T-helper 2 cell (primary cell): Measurements from ENCODE around the gene GTSE1.

Source experiments
- DNase-seq, 5 experiments: peaks; one replicate each; pipeline versions ENCODE4 v3.0.0 to v3.0.0-alpha.2; 2012 to 2022

Gene GTSE1

DNA sequence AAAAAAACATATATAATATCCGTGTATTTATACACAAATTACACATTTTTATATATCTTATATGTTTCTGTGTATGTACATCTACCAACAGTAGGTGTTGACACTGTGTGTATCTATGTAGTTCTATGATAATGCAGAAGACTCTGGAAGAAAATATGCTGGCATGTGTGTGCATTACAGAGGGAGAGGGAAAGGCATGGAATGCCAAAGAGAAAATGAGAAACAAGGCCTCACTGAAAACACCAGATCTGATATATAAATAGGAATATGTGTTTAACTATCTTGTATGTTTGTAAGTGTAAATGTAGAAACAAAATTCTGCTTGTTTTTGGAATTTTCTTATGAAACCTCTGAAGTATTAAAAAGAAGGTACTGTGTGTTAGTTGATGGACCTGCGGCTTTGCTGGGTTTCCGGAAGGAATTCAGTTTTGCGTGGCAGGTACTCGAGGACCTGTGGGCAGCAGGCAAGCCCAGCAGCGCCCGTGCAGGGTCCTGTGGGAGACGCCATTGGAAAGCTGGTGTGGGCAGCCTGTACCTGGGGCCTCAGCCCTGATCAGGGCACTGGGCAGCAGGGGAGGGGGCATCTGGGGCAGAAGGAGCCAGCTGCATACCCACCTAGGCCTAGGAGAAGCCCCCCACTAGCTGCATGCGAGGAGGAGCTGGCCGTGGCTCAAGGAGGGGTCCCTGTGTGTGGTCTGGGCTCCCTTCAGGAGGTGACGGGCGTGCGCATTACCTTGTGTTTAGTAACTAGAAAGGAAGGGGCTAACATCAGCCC is 31.2 kb downstream of the GTSE1 start:
- DNase-seq: no peak

DNA sequence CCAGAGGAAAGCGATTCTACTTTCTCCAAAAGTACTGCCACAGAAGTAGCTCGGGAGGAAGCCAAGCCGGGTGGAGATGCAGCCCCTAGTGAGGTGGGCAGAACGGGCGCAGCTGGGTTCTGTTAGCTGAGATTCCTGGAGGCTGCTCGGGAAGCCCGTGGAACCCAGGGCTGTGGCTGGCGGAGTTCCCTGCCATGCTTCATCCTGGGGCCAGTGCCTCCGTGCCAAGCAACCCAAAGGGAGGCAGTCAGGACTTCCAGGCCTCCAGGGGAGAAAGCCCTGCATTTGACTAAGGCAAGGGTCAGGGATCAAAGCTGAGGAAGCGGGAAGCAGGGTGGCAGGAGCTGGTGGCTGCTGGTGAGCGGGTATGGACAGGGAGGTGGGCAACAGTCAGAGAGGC is 32.1 kb downstream of the GTSE1 start:
- no peak for DNase-seq

DNA sequence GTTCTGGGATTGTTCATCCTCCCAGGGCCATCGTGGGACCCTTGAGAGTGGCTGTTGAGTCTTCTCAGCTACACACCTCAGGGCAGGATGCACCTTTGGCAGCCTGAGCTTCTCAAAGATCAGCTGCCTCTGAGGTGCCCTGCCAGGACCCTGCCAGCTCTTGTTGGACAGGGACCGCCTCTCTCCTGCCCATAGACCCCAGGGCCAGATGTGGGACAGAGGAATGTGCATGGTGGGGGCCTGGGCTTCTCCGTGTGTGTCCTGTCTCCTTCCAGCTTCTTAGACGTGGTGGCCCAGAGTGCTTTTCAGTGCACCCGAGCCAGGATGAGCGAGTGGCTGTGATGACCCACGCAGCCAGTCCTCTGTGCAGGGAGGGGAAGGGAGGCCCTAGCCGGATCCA is 32.9 kb downstream of the GTSE1 start:
- DNase-seq: no peak

DNA sequence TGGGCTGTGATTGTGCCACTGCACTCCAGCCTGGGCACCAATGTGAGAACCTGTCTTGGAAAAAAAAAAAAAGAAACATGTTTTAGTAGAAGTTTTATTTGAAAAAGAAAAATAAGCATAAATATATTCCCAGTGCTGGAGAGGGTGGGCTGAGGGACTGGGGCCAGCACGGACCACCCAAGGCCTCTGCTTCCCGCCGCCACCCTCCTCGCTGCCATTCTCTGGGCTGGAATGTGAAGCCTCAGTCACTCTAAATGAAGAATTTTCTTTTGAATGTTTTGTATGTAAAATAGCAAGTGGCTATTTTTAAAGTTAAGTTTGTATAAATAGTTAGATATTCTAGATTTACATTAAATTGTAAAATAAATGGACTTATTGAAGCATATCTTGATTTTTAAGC is 33.8 kb downstream of the GTSE1 start:
- no peak for DNase-seq

DNA sequence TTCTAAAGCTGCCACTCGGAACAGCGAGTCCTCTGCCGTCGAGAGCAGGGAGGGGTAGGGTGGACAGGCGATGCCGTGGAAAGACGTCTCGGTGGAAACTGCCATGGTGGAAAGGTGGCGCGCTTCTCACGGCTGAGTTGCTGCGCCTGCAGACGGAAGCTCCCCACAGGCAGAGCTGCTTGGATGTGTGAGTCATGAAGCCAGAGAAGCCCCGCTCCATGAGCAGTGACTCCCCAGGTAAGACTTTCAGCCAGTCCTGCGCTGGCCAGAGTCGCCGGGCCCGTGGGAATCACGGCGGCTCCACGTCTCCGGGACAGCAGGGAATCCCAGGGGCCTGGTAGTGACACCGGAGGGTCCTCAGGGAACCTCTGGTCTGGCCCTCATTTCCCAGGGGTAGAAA is 34.8 kb downstream of the GTSE1 start:
- DNase-seq: no peak

DNA sequence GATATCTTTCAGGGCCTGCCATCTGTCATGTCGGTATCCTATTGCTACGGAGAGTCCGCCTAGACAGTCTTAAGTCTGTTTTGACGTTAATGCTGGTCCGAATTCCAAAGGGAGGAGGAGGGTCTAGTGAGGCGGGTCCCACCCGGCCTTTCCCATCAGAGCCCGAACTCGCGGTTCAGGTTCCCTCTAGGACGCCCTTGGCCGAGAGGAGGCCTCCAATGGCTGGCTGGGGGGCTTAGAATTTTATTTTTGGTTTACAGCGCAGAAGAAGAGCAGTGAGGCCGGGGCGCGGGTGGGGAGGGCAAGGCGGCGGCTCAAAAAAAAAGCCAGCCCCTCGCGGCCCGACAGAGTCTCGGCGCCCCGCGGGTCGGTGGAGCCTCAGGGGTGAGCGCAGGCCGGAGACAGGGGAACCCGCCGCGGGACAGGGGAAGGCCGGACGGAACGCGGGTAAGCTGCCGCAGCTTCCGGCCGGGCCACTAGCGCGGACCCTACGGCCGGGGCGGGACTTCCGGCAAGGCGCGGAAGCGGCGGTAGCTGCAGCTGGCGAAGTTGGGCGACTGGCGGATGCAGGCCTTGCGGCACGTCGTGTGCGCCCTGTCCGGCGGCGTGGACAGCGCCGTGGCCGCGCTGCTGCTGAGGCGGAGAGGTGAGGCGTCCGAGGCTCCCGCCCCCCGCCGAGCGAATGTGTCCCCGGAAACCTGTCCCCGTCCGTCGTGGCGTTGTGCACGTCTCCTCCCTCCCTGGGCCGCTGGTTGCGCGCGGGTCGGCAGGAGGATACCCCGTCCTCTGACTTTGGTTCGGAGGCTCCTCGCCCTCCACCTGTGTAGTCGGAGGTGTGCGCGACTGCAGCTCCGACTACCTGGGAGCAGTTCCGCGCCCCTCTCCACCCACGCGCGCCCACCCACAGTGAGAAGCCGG is 38.8 kb downstream of the GTSE1 start, which contains the start of gene TRMU:
TRMU (plus strand) TSS at position 514 of the 918 bp plus-strand sequence; CDS start at position 565, 51 bp downstream.
- DNase-seq: peak; percentile 34 to 87 (median 51)

DNA sequence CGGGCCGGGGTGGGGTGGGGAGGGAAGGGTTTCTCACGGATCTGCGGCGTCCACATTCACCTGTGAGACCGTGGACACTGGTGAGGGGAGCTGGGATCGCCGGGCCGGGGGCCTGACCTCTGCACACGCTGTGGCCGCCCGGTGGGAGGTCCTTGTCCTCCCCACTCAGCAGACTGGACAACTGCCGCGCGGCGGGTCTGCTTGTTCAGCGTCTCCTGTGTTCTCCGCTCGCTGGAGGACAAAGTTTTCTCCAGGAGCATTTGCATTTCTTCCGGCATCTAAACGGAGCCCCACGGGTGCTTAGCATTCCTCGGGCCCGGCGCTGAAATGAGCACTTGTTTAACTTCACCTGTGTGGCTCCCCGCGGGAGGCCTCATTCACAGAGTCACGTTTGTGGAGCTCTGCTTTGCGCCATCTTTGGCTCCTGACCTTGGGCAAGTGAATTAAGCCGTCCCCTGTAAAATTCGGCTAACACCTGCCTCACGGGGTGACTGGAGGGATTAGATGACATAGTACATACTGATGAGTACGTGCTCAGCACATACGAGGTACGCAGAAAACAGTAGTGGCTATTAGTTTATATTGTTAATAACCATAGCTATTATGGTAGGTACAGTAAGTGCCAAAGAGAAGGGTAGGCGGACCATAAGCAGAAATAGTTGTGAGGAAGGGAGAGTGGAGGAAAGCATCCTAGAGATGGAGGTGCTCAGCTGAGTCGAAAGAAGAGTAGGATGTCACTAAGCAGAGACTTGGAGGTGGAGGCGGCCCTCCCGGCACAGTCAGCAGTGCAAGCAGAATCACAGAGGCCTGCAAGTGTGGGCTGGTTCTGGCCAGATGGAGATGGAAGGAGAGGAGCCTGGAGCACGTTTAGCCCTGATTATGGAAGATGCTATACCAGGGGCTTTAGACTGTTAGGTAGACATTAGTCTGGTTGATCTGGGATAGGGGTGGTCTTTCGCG is 39.7 kb downstream of the GTSE1 start:
- DNase-seq: peak in 1 of 5 experiments; percentile 32

DNA sequence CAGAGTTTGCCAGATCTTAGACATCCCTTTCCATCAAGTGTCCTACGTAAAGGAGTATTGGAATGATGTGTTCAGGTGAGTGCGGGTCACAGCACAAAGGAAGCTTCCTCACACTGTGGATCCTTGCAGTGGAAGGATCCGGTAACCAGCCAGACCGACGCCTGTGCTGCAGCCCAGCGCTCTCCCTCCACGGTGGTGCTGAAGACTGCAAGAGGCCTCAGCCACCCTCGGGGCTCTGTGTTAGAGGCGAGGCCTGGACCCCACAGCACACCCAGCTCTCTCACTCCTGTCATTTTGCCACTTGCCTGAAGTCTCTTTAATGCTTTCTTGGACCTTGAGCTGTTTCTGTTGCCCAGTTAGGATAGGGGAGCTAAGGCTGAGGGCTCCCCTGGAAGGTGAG is 41.2 kb downstream of the GTSE1 start:
- DNase-seq: no peak

DNA sequence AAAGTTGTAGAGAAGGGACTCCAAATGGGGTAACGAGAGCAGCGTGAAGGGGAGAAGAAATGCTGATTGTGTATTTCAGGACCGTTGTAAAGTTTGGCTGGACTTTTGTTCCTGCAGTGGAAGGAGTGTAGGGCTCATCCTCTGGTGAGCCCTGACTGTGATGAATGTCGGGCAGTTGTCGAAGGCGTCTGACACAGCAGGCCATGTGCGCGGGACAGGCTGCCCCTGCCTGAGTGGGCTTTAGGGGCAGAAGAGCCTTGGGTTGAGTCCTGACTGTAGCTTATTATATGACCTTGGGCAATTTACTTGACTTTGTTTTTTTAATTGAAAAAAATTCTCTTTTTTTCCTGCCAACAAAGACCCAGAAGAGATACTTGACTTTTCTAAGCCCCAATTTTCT is 42.0 kb downstream of the GTSE1 start:
- DNase-seq: no peak

DNA sequence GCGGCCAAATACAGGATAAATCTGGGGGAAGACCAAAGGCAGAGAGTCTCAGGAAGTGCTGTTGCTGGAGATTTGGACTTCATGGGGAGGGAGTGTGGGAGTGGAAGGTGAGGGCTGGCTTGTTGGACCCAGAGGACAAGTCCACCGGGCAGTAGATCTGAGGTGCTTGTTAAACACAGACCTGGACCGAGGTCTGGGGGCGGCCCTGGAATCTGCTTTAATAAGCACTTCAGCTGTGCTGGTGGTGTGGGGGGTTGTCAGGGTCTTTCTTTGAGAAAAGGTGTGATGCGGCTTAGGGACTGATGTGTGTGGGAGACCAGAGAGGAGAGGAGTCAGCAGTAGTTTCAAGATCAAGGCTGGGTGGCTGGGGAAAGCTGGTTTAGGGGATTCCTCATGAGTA is 43.3 kb downstream of the GTSE1 start:
- DNase-seq: no peak

DNA sequence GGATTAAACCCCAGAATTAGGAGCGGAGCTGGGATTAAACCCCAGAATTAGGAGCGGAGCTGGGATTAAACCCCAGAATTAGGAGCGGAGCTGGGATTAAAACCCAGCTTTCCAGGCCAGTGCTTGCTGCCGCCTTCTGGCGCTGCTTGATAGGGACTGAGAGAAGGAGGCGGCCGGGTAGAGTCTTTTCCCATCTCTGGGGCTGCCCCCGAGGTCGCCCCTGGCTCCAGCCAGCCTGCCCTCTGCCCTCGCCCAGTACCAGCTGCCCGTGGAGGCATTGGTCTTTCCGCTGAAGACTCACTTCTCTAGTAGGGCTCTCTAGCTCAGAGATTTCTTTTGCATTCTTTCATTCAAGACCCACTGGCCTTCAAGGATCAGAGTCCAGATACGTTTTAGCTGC is 44.0 kb downstream of the GTSE1 start:
- DNase-seq: no peak

DNA sequence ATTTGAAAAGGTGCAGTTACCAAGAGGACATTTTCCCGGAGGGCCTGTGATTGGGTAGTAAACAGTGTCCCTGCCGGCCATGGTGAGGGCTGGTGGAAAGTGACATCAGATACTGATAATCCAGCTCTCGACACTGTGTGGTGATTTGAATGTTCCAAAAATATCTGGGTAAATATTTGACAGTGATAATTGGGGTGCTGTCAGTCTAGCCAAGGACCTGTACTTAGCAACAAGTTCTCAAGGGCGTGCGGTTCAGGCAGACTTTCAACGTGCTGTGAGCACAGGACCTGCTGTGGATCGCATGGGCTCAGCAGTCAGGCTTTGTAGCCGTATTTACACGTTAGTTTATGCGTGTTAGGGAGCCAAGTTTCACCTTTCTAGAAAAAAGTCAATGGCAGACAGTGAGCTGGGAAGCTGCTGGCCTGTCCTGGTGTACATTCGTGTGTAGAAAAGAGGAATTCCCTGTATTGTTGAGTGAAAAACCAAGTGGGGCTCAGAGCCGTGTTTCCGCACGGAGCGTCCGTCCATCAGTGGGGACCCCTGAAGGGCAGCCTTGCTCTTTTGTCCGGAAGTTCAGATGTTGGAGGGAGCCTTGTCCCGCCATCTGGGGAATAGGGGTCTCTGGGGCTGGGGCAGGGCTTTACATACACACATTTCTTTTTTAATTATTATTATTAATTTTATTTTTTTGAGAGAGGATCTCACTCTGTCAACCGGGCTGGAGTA is 50.2 kb downstream of the GTSE1 start:
- no peak for DNase-seq

DNA sequence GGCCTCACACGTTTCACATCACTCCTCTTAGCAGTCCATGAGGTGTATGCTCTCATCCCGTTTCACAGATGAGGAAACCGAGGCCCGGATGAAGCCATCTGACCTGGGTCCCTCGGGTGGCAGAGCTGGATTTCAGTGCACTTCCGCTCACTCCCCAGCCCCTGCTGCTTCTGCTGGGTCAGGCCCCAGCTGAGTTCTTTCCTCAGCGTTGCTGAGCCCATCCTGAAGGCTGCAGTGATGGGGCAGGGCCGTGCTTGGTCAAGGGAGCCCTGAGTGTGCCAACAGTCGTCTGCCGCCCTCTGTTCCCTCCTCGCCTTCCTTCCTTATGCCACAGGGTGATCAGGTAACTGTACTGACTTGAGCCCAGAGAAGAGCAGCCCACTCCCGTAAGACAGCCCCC is 51.0 kb downstream of the GTSE1 start:
- no peak for DNase-seq

DNA sequence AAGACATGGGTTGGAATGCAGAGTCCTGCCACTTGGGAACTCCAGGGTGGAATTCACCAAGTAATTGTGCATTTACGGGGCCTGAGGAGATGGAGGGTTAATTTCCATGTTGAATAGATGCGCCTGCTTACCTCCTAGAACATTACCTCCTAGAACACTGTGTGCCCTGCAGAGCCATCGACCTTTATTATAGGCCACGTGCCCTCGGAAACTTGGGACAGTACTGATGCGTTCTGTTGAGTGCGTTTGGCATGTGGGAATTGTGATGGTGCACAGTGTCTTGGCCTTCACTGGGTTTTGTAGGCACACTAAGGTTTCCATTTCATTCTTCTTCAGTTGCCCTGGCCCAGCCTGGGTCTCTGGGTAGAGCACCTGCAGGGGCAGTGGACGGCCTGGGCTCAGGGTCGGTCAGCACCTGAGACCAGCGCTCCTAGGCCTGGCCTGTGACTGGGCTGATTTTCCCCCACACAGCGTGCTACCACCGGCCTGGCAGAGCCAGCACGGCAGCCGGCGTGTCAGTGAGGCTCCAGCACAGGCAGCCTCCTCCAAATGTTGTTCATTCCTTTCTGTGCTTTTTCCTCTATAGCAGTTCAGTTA is 51.5 kb downstream of the GTSE1 start:
- DNase-seq: no peak

DNA sequence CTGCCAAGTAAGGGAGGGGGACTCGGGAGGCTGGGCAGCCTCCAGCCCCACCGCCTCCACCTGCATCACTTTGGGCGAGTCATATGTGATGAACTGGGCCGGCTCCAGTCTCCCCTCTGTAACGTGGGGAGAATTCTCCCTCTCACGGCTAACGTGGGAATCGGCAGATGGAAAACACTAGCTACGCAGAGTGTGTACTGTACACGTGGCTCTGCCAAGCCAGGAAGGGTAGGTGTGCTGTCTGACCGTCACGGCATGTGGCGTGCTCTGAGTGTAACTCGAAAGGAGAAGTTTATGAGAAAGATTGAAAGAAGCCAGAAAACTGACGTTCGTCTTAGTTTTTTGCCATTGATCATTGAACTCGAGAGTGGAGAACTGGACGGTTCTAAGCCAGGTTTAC is 52.6 kb downstream of the GTSE1 start:
- DNase-seq: no peak

DNA sequence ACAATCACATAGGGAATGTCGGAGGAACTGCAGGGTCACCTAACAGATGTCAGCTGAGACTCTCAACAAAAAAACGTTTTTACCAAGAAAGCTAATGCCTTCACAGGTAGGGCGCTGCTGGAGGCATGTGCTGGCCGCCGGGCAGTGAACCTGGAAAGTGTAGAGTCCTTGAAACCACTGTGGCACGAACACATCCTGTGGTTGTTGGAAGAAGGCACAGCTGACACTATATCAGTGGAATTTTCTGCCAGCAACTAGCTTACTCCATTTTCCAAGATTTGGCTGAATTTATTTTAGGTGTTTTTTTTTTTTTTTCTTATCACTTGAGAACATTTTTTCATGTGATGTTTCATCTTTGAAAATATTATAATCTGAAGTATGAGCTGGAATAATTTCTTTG is 53.0 kb downstream of the GTSE1 start:
- DNase-seq: no peak

DNA sequence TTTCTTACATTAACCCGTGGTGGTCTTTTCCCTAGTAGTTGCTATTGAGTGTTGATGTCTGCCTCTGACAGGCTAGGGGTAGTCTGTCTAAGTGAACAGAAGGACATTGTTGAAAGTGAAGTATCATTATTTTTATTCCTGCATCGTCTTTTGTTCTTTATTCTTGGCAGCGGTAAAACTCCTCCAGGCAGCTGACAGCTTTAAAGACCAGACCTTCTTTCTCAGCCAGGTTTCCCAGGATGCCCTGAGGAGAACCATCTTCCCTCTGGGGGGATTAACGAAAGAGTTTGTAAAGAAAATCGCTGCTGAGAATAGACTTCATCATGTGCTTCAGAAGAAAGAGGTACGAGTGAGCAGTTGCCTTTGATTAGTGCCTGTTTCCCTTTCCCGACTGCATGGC is 53.5 kb downstream of the GTSE1 start:
- no peak for DNase-seq

DNA sequence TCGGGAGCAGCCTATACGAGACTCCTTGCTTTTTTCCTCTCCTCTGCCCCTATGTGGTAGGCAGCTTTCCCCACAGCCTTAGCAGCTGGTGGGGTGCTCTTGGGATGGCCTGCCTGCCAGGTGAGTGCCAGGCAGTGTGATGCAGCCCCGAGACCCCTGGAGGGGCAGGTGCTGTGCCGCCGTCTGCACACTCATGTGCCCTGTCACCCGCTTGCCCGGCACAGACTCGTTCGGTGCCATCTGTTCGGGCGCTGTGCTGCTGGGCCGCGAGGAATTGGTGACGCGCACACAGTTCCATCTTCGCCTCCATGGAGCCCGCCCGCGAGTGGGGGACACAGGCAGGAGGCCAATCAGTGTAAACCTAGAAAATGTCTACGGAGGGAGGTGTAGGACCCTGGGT is 54.0 kb downstream of the GTSE1 start:
- DNase-seq: no peak

DNA sequence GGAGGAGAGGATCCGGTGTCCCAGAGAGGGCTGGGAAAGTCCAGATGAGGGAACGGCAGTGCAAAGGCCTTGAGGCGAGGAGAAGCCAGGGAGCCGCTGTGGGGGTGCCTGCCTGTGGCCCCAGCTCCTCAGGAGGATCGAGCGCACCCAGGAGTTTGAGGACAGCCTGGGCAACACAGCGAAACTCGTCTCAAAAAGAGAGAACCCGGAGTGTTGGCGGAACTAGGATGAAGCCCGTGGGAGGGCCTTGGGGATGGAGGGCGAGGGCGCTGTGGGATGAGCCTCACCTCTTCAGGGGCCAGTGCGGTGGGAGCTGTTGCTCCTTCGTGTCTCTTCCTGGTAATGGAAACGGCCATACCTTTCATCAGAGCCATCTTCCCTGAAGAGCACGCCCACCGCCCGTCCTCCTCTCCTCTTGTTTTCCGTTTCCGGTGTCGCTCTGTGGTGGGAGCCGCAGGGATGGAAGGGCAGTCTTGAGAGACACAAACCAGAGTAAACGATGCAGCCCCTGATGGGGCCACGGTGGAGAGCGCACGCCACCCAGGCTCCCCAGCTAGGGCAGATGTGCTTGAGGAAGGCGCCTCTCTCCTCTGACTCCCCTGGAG is 54.6 kb downstream of the GTSE1 start:
- no peak for DNase-seq

DNA sequence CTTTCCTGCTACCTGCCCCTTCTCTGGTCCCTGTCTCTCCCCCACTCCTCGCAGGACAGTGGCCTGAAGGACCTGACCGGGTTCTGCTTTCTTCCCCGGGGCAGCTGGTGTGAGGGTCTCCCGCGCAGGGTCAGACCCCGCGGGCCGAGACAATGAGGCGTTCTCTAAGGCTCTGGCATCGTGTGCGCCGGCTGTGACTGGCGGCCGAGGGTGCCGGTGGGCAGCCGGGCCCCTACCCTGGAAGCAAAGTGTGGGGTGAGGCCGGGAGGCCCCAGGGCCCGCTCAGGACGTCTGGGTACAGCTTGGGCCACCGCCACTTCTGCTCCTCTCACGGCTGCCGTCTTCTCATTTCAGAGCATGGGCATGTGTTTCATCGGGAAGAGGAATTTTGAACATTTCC is 55.1 kb downstream of the GTSE1 start:
- no peak for DNase-seq

DNA sequence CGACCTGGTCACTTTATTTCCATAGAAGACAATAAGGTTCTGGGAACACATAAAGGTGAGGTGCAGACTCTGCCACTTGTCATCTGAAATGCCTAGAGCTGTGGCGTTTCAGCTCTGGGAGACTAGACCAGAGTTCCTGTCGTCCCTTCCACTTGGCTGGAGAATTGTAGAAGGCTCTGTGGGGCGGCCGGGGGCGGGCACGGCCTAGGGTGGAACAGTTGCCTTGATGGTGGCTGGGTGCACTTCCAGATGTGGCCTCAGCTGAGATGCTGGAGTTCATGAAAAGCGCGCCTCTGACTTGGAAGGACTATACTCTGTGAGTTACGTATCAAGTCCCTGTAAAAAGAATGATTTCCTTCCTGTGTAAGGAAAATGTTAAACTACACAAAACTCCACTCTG is 55.6 kb downstream of the GTSE1 start:
- no peak for DNase-seq
